ENCODE results near the gene STYX.
A peak's percentile ranks its signal among the peaks of the same experiment; 100 is the strongest.

The STYX gene

GRCh38 chr14:52729925-52730708 lies at the start of gene STYX:
STYX (plus strand) TSS chr14:52730166; CDS start chr14:52730475, 309 bp downstream.
- peak; percentile 92 to 98 for DNase-seq (ENCODE audit: low read depth in 2 of 2)

DNA sequence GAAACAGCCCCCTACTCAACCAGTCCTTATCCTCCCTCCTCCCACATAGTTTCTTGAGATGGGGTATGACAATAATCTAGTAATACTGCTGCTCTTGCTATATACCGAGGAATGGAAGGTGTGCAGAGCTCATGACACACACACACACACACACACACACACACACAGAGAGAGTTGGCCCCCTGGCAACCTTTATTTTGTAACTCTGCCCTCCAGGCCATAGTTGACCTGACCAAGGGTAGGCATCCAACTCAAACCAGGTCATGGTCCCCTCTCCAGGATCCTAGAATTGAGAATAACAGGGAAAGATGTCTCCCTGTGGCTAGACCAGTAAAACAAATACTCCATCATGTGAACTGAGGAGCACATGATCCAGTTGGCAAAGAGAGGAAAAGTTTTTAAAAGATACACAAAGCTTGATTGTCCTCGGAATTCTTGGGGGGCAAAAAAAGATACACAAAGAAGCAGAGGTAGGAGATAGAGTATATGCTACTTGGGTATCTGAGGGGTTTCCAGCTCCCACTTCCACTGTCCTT lies 45.9 kb upstream of the STYX start:
- DNase-seq (ENCODE audit: low read depth in 2 of 2): no peak

GRCh38 chr14:52686176-52686575 lies 43.8 kb upstream of the STYX start:
- no peak for DNase-seq (ENCODE audit: low read depth in 2 of 2)

DNA sequence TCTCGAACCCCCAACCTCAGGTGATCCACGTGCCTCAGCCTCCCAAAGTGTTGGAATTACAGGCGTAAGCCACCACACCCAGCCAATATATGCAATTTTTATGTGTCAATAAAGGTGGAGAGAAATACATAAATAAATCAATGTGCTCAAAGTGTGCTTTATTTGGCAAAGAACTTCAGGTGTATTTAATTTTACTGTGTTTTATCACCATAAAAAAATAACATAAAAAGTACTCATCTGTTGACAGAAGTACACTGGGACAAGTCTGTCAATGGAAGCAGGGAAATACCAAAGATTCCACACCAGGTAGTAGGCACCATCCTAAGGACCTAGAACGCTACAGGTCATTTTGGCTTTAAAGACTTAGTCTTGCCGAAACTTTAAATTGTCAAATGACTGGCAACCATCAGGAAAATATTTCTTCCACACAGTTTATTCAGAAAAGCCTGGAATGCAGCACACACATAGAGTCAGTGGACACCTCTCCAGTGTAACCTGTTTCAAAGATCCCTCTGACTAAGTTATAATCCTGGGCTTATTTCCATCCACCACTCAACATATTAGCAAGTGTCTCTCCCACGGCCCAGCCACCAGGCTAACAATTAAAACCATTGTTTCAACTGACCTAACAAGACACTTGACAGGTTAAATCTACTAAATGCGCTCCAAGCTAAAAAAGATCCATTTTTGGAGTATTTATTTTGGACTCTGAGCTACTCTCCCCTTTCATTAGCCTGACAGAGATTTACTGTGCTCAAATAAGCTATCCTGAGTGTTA lies 38.8 kb upstream of the STYX start:
- DNase-seq (ENCODE audit: low read depth in 2 of 2): no peak

GRCh38 chr14:52692248-52692962 lies 37.6 kb upstream of the STYX start:
- DNase-seq (ENCODE audit: low read depth in 2 of 2): no peak

GRCh38 chr14:52693036-52693435 lies 36.9 kb upstream of the STYX start:
- DNase-seq (ENCODE audit: low read depth in 2 of 2): no peak

DNA sequence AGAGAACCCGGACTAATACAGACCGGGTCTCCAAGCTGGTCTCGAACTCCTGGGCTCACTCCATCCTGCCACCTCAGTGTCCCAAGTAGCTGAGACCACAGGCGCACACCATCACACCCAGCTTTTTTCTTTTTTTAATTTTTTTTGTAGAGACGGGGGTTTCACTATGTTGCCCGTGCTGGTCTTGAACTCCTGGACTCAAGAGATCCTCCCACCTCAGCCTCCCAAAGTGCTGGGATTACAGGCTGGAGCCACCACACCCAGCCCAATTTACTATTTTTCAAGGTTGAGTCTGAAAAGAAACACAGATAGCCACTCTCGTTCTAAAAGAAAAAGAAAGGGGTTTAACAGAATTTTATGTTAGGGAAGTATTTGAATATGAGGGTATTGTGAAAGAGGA lies 36.4 kb upstream of the STYX start:
- no peak for DNase-seq (ENCODE audit: low read depth in 2 of 2)

GRCh38 chr14:52694761-52695480 lies 35.0 kb upstream of the STYX start:
- DNase-seq (ENCODE audit: low read depth in 2 of 2): peak in 1 of 2 donors; percentile 9

GRCh38 chr14:52695481-52696091 lies 34.4 kb upstream of the STYX start, which contains the start of gene ERO1A:
ERO1A (minus strand) TSS chr14:52695558; CDS start chr14:52695481, 77 bp downstream.
- peak in 1 of 2 donors; percentile 37 for DNase-seq (ENCODE audit: low read depth in 2 of 2)

GRCh38 chr14:52700701-52701172 lies 29.2 kb upstream of the STYX start:
- no peak for DNase-seq (ENCODE audit: low read depth in 2 of 2)

- no peak for DNase-seq (ENCODE audit: low read depth in 2 of 2)
Measured at GRCh38 chr14:52701223-52701622, 28.7 kb upstream of the STYX start.

DNA sequence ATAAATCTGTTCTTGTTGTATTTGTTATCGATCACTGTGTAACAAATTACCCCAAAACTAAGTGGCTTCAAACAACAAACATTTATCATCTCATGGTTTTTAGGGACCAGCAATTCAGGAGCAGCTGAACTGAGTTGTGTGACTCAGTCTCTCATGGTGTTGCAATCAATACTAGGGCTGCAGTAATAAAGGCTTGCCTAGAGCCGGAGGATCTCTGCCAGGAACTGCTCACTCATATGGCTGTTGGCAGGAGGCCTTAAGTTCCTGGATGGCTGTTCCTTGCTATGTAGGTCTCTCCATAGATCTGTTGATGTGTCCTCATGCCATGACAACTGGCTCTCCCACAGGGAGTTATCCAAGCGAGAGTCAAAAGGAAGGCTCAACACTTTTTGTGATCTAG lies 26.7 kb upstream of the STYX start:
- DNase-seq (ENCODE audit: low read depth in 2 of 2): no peak

GRCh38 chr14:52703664-52704063 lies 26.3 kb upstream of the STYX start:
- DNase-seq (ENCODE audit: low read depth in 2 of 2): no peak

- no peak for DNase-seq (ENCODE audit: low read depth in 2 of 2)
Measured at GRCh38 chr14:52706286-52706685, 23.7 kb upstream of the STYX start.

DNA sequence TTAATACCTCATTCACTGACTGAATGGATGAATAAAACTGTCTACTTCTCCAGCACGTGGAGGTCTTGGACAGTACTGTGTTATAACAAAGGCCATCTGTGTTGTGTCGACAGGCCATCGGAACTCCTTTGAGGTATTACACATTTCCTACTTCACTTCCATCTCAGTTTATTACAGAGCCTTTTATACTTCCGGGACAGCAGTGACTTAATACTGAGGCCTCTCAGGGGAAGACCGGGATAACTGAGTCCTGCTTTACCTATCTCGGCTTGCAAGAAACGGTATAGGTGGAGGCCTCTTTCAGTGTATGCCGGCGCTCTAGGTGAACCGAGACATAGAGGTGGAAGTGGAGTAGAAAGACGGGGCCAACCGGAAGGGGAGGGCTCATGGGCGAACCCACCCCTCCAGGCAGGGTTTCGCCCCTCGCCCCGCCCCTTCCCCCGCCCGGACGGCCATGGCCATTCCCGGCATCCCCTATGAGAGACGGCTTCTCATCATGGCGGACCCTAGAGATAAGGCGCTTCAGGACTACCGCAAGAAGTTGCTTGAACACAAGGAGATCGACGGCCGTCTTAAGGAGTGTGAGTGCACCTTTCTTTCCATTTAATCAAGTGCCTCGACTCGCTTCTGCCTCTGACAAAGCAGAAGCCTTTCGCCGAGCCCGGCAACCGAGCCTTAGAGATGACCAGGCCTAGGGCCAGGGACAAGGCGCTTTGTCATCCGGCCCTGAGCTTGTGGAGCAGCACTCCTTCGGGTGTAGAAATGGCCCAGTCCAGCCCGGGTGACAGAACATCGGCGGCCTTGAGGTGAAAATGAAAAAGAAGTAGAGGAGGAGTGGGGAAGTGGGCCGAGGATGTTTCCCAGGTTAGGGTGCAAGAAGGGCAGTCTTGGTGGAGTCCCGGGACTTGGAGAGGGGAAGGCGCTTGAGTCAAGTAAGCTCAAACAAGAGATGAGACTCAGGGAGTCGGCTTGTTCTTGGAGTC lies 23.0 kb upstream of the STYX start, which contains the start of gene PSMC6:
Gene PSMC6, plus strand, starts transcription at position 477 of the 983 bp plus-strand sequence. Its CDS starts 20 bp downstream, at position 497.
- DNase-seq (ENCODE audit: low read depth in 2 of 2): peak; percentile 86 to 96

DNA sequence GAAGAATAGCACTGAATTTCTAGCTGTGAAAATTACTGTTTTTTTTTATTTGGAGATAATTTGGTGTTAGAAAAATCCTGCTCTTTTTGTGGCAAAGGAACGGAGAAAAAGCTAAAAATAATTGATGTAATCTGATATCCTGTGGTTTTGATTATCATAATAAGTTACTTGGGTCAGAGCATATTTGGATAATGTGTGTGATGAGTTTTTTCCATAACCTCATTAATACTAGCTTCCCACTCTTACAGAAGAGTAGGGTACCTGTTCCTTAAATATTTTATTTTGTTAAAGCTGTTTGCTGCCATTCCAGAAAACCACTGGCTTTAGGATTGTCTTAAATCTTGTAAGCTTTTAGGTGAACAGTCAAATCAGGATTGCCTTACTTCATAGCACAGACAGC lies 18.3 kb upstream of the STYX start:
- no peak for DNase-seq (ENCODE audit: low read depth in 2 of 2)

DNA sequence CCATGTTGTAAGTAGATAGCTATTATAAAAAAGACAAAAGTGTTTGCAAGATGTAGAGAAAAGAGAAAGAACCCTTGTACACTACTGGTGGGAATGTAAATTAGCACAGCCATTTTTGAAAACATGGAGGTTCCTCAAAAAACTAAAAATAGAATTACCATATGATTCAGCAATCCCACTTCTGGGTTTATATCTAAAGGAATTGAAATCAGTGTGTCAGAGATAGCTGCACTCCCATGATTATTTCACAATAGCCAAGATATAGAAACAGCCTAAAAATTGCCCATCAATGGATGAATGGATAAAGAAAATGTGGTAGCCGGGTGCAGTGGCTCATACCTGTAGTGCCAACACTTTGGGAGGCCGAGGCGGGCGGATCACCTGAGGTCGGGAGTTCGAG lies 13.8 kb upstream of the STYX start:
- no peak for DNase-seq (ENCODE audit: low read depth in 2 of 2)

DNA sequence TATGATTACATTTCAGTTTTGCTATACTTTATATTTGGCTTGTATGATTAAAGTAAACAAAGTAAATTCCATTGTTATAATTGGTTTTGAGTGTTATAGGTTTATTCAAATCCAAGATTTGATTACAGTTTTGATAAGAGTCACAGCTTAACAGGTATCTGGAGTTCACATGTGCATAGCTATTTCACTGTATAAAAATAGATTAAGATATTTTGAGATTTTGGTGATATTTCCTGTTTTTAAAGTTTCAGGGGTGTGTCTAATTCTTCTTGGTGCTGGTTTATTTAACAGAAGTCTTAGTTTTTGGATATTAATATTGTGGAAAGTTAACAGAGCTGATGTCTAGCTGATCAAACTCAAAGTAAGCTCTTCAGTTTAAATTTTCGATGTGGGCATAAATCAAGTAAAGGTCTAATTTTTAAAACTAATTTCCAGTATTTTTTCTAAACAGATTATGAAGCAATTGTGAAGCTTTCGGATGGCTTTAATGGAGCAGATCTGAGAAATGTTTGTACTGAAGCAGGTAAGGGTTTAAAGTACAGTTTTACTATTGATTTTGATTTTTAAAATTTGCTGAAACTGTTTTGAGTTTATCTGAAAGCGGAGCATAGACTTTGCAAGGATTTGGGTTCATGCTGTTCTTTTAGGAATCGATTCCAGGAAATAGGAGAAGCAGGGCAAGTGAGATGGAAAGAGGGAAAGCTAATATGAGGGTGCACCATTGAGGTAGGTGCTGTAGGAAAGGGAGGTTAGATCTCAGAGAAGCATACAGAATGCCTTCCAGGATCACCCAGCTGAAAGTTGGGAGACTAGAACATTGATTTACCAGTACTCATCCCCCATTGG lies 6.2 kb upstream of the STYX start:
- DNase-seq (ENCODE audit: low read depth in 2 of 2): no peak

- no peak for DNase-seq (ENCODE audit: low read depth in 2 of 2)
Measured at GRCh38 chr14:52724360-52724644, 5.7 kb upstream of the STYX start.
